Measurements from ENCODE around the gene HCRTR1.
A peak's percentile ranks its signal among the peaks of the same experiment; 100 is the strongest.

The HCRTR1 gene

DNA sequence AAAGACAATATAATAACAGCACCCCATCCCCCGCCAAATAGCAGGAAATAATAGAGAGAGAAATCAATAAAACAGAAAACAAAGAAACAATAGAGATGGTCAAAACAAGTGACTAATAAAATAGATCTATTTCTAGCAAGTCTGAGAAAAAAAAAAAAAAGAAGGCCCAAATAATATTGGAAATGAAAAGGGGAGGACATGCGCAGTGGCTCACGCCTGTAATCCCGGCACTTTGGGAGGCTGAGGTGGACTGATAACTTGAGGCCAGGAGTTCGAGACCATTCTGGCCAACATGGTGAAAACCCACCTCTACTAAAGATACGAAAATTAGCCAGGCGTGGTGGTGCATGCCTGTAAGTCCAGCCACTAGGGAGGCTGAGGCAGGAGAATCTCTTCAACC lies 18.5 kb upstream of the HCRTR1 start:
- DNase-seq (ENCODE audit: low read depth): no peak

DNA sequence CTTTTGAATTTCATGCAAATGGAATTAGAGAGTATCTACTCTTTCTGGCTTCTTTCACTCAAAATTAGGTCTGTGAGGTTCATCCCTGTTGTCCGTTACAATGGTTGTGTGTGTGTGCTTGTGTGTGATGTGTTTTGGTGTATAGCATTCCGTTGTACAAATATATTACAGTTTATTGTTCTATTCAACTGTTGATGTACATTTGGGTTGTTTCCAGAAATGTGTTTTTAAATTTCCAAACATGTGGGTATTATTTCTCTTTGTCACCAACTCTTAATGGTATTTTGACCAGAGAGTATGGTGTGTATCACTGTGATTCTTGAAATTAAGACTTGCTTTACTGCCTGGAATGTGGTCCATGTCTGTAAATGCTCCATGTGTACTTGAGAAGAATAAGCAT lies 16.8 kb upstream of the HCRTR1 start:
- no peak for DNase-seq (ENCODE audit: low read depth)

DNA sequence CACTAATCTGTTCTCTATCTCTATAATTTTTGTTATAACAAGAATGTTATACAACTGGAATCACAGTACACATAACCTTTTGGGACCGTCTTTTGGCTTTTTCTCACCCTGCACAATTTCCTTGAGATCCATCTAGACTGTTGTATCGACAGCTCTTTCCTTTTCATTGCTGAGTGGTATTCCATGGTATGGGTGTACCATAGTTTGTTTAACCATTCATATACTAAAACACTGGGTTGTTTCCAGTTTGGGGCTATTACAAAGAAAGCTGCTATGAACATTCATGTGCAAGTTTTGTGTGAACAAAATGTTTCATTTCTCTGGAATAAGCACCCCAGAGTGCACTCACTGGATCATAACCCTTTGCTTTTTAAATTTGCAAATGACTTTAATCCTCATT lies 15.4 kb upstream of the HCRTR1 start:
- DNase-seq (ENCODE audit: low read depth): no peak

DNA sequence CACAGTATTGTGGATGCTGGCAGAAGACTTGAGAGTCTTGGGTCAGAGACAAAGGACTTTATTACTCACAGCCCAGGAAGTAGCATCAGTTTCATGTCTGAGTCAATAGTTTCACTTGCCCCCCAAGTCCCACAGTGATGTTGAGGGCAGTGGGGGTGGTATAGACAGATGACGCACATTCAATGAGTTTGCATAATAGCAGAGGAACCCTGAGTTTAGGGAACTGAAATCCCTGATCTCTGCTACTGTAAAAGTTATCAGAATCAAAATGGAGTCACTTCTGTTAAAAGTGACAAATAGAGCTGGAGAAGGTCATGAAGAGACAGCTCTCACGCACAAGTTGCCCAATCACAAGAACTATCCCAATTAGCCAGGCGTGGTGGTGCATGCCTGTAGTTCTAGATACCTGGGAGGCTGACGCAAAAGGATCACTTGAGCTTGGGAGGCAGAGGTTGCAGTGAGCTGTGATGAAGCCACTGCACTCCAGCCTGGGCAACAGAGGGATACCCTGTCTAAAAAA lies 11.5 kb upstream of the HCRTR1 start:
- DNase-seq (ENCODE audit: low read depth): no peak

DNA sequence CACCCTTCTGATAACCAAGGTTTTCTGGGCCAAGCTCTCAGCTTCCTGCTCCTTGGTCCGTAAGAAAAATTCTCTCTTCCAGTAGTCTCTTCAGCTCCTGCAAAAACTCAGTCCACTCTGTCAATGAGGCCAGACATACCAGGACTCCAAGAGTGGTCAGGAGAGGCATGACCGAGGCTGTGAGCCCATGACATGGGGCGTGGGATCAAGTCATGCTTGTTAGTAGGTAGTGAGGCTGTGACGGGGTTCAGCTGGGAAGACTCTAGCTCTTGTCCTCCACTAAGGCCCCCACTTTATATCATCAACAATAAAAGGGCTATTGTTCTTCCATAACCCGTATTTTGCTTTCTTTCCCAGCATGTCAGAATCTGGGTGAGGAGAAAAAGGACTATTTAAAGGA lies 10.1 kb upstream of the HCRTR1 start:
- DNase-seq (ENCODE audit: low read depth): no peak

DNA sequence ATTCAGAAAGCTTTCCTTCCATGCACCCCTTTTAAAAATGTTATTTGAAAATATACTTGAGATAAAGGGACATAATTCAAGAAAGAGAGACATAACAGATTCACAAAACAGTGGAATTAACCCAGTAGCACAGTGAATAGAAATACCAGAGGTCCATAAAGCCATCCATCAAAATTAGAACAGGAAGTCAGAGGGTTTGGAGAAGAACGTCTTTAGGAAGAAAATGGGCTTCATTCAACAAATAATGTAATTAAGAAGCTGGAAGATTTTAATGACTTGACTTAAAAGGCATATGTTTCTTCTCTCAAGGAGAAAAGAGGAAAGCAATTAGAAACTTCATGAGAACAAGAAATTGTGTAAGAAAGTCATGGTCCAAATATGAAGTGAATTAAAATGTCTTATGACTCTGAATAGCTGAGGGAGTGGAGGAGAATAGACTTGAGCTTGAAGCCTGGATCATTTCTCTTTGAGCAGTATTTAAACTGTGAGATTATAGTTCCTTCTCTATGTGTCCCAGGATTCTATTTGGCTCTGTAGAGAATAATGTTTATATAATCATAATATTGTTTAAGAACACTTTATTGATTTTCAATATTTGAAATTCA lies 7.9 kb upstream of the HCRTR1 start:
- no peak for DNase-seq (ENCODE audit: low read depth)

DNA sequence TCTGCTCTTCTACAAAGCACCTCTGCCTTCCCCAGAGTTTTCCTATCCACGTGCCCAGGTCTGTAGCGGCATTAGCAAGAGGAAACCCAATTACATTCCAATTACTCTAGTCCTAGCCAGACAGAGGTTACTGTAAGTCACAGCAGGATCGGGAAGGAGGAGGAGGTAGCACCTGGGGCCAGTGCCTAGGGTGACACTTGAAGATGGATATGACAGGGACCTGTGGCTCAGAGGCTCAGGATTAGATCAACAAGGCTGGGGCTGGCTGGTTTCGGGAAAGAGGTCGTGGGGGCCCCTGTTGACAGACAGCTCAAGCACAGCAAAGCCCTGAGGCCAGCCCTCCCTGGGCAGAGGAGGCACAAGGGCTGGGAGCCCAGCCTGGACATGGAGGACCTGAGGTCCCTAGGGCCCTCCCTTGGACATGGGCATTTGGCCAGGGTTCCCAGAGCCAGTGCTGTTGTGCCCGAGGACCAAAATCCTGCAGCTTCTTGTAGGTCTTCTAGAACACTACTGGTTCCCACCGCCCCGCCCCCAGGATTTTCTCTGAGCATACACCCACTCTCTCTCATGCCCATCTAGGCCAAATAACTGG lies 3.0 kb upstream of the HCRTR1 start:
- DNase-seq (ENCODE audit: low read depth): no peak

DNA sequence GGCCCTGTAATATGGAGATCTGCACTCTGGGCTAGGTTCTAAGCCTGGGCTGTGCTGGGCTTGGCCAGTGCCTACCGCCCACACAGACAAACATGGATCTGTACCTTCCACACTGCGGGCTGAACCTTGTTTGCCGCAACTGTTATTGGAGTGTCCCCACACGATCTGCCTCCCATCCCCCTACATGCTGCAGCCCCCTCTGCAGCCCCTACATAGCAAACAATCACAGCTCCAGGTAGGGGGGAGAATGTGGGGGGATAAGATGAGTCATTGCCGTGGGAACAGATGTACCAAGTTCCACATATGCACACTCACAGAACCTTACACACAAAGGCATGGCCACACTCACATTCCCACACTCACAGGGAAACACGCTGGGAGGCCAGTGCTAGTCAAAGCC lies 2.1 kb upstream of the HCRTR1 start:
- no peak for DNase-seq (ENCODE audit: low read depth)

DNA sequence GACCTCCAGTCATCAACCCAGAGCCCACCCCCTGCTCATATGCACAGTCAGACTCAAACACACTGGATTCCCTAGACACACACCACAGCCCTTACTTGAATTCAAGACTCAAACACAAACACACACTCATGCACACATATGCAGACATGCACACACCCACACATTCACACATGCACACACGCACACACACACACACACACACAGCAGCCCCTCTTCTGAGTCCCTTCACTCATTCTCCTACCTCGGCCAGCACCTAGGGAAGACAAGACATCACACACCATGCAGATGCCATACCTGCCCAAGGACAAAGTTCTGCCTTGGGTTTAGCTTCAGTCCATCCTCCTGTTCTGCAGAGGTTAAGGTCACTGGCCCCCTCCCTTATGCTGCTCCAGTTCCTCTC lies 1.6 kb upstream of the HCRTR1 start:
- no peak for DNase-seq (ENCODE audit: low read depth)

DNA sequence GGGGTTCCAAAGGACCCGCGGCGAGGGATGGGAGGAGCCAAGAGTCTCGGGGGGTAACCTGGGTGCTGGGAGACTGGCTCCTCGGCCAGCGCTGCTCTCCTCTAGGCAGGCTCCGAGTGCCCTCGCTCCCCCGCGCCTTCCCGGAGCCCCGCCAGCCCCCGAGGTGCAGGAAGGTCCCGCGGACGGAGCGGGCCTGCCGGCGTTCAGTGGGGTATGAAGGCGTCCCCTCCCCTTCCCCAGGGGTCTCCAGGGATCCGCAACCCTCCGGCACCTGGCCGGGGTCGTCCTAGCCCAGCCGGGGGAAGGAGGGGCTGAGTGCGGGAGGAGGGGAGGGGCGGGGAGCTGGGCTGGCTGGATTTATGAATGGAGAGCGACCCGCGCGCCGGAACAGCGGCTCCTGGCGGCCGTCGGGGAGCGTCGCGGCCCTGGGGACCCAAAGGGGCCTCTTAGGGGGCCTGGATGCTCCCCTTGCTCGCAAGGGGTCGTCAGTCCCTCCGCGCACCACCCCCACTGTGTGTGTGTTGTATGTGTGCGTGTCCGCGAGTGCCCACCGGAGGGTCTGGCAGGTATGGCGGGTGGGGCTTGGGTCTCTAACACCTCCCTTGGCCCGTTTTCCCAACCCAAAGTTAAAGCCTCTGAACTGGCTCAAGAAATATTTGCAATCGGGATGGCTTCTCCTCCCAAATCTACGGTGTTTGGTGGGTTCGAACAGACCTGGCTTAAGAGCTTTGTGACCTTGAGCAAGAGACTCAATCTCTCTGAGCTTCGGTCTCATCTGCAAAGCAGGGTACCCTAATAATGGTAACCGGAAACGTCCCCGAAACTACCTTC lies 642 bp downstream of the HCRTR1 start:
- peak; percentile 7 for DNase-seq (ENCODE audit: low read depth)

DNA sequence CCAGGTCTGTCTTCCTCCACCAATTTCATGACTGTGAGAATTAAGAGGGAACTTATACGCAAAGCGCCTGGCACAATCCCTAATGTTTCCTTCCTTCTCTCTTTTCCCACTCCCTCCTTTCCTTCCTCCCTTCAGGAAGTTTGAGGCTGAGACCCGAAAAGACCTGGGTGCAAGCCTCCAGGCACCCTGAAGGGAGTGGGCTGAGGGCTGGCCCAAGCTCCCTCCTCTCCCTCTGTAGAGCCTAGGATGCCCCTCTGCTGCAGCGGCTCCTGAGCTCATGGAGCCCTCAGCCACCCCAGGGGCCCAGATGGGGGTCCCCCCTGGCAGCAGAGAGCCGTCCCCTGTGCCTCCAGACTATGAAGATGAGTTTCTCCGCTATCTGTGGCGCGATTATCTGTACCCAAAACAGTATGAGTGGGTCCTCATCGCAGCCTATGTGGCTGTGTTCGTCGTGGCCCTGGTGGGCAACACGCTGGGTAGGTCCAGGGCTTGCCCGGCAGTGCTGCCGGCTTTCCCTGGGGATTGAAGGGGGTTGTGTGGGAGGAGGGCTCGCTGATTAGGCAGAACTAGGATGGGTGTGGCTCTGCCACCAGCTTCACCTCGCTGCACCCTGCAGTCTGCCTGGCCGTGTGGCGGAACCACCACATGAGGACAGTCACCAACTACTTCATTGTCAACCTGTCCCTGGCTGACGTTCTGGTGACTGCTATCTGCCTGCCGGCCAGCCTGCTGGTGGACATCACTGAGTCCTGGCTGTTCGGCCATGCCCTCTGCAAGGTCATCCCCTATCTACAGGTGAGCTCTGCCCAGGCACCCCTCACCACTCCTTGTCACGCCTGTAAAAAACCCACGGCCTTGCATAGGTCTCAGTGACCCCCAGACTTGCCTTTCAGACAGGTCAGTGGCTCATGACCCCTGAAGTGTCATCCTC lies 1.7 kb downstream of the HCRTR1 start:
- no peak for DNase-seq (ENCODE audit: low read depth)

DNA sequence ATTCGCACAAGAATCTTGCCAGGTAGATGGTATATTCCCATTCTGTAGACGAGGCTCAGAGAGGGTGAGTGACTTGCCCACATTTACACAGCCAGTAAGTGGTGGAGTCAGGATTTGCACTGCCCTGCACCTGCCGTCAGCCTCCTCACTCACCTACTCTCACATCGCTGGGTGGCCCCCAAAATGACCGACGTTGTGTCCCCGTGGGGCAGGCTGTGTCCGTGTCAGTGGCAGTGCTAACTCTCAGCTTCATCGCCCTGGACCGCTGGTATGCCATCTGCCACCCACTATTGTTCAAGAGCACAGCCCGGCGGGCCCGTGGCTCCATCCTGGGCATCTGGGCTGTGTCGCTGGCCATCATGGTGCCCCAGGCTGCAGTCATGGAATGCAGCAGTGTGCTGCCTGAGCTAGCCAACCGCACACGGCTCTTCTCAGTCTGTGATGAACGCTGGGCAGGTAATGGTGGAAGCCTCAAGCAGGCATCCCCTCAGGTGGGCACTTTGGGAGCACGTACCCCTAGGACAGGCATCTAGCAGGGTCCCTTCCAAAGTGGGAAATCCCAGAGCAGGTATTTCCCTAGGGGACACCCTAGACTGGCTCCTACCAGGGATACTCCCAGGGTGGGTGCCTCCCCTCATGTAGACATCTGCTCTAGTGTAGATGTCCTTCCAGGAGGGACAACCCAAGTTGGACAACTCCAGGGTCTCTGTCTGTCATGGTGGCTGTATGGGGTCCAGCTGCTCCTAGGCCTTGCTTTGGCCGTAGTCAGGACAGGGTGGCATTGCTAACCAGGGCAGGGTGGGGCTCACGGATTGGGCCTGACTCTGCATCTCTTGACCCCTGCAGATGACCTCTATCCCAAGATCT lies 3.4 kb downstream of the HCRTR1 start:
- no peak for DNase-seq (ENCODE audit: low read depth)

DNA sequence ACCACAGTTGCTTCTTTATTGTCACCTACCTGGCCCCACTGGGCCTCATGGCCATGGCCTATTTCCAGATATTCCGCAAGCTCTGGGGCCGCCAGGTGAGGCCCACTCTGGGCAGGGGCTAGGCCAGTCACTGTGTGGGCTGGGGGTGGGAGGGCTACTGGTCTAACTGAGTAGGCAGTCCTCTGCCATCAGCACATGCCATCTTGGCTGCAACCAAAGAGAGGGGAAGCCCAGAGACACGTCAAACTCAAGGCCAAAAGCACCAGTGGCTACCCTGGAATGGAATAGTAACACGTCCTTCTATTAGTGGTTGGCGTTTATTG lies 4.0 kb downstream of the HCRTR1 start:
- DNase-seq (ENCODE audit: low read depth): no peak

DNA sequence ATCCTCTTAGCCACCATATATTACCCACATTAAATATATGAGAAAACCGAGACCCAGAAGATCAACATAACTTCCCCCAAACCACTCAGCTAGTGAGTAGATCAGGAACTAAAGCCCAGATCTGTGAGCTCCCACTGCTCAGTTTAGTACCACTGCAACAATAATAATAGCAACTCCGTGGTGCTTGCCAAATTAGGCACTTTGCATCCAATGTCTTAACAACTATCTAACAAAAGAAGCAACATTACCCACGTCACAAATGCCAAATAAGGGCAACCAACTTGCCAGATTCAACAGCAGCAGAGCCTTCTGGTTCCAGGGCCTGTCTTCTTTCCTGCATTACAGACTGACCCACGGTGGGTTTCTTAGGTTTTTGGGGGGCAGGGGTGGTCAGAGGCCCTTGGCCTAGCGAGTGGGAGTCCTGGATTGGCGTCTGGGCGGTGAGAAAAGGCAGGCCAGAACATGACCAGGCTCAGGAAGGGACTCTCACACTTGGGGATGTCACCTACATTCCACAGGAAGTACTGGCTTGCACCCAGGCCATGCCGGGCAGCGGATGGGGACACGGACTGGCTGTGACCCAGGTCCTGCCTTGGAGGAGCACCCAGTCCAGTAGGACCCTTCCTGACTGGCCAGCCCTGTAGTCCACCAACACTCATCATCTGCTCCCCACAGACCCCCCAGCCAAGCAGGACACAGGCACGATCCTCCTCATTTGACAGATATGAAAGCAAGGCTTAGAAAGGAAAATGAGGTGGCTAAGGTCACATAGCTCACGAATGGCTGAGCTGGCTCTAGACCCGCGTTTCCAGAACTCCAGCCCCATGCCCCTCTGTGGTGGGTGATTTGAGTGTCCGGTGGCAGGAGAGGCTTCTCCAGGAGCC lies 4.6 kb downstream of the HCRTR1 start:
- DNase-seq (ENCODE audit: low read depth): no peak

DNA sequence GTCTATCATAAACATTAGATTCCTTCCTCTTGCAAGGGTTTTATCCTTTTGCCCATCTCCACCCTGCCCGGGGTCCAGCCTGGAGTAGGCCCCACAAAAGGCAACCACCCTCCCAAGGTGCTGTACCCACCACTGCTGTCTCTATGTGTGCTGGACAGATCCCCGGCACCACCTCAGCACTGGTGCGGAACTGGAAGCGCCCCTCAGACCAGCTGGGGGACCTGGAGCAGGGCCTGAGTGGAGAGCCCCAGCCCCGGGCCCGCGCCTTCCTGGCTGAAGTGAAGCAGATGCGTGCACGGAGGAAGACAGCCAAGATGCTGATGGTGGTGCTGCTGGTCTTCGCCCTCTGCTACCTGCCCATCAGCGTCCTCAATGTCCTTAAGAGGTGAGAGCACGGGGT lies 5.9 kb downstream of the HCRTR1 start:
- DNase-seq (ENCODE audit: low read depth): no peak

DNA sequence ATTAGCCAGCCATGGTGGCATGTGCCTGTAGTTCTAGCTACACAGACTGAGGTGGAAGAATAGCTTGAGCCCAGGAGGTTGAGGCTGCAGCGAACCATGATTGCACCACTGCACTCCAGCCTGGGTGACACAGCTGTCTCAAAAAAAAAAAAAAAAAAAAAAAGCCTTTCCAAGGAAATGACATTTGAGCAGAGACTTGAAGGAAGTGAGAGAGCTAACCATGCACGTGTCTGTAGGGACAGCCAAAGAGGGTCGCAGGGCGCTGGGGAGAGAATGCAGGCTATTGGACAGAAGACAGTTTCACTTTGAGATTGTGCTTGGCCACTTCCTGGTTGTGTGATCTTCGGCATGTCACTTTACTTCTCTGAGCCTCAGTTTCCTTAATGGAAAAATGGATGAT lies 6.8 kb downstream of the HCRTR1 start:
- DNase-seq (ENCODE audit: low read depth): no peak

DNA sequence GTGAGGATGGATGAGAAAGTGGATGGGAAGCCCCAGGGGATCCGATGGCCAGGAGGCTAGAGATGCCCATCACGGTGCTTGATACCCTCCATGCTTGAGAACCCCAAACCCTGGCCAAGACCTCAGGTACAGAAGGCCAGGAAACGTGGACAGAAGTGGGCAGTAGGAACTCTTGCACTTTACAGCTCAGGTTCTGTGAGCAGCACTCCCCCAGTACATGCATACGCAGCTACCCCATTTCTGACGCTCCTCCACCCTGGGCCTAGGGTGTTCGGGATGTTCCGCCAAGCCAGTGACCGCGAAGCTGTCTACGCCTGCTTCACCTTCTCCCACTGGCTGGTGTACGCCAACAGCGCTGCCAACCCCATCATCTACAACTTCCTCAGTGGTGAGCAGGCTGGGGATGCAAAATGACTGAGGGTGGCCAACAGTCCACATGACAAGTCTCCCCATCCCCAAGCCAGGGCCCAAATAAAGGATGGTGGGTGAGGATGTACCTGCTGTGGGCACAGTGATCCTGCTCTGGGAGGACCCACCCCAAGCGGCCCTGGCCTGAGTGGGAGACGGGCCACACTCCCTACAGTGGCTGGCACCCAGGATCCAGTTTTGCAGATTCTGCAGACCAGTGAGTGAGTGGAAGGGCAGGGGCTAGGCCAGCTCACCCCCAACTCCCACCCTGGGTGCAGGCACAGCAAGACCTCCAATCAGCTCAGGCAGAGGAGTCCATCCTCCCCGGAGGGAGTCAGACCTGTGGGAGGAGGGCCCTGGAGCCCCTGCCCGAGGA lies 7.4 kb downstream of the HCRTR1 start:
- no peak for DNase-seq (ENCODE audit: low read depth)

DNA sequence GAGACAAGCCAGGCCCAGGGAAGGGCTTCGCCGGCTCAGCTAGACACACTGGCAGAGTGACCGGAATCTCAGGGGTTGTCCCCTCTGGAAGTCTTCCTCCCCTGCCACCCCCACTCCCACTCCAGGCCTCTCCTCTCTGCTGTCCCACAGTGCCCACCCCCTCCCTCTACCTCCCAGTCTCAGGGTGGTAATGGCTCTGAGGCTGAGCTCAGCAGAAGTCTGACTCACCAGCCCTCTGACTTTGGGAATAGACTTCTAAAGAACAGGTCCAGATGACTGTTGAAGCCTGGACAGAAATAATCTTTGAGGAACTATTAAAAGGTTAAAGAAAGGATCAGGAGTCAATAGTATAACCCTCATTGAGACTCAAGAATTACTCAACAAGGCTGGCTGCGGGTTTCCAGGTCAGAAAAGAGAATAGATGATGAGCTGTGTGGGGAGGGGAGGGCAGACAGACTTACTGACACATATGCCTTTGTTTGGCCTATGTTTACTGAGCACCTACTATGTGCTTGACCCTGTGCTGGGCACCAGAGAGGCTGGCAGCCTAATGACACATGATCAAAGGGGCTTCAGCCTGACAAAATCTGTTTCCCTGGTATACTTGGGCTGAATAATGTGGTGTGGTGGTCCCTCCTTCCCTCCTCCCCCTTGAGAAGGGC lies 8.2 kb downstream of the HCRTR1 start:
- DNase-seq (ENCODE audit: low read depth): no peak

Measured in stimulated activated CD4-positive, alpha-beta T cell treated with anti-CD3 and anti-CD28 coated beads, Interleukin-2, amount 100 ng/mL, for 4 hours (primary cell).